Activated CD4-positive, alpha-beta T cell treated with anti-CD3 and anti-CD28 coated beads, Interleukin-2, amount 50 U/mL, for 1 hour (primary cell): ENCODE results near the gene CAND1.
A peak's percentile ranks its signal among the peaks of the same experiment; 100 is the strongest.

ENCODE experiments used
- DNase-seq: peaks from one replicate; pipeline ENCODE4 v3.0.0-alpha.2; 2020

CAND1 gene

GRCh38 chr12:67268896-67269632 lies at the start of gene CAND1:
TSS of gene CAND1 (plus strand) at chr12:67269358. CDS start at chr12:67269718, 360 bp downstream.
- peak; percentile 92 for DNase-seq

- DNase-seq = no peak
These were observed 49.1 kb upstream of the CAND1 start for GRCh38 chr12:67220065-67220464.

GRCh38 chr12:67222302-67222701 lies 46.9 kb upstream of the CAND1 start:
- no peak for DNase-seq

GRCh38 chr12:67223225-67223624 lies 45.9 kb upstream of the CAND1 start:
- no peak for DNase-seq

GRCh38 chr12:67237231-67237630 lies 31.9 kb upstream of the CAND1 start:
- DNase-seq = no peak

GRCh38 chr12:67239061-67239460 lies 30.1 kb upstream of the CAND1 start:
- DNase-seq = no peak

GRCh38 chr12:67241482-67241881 lies 27.7 kb upstream of the CAND1 start:
- DNase-seq = no peak

- DNase-seq = no peak
These were observed 25.9 kb upstream of the CAND1 start for GRCh38 chr12:67243260-67243659.

- DNase-seq = no peak
These were observed 23.6 kb upstream of the CAND1 start for GRCh38 chr12:67245571-67245970.

- no peak for DNase-seq
These were observed 18.1 kb upstream of the CAND1 start for GRCh38 chr12:67251012-67251411.

GRCh38 chr12:67254372-67255026 lies 14.7 kb upstream of the CAND1 start:
- no peak for DNase-seq

GRCh38 chr12:67256649-67257048 lies 12.5 kb upstream of the CAND1 start:
- no peak for DNase-seq

GRCh38 chr12:67263471-67263870 lies 5.7 kb upstream of the CAND1 start:
- DNase-seq = no peak

GRCh38 chr12:67268335-67268895 lies 743 bp upstream of the CAND1 start:
- peak; percentile 72 for DNase-seq

- peak; percentile 49 for DNase-seq
These were observed 745 bp downstream of the CAND1 start for GRCh38 chr12:67269633-67270573.

GRCh38 chr12:67270622-67271021 lies 1.5 kb downstream of the CAND1 start:
- DNase-seq = no peak

GRCh38 chr12:67271976-67272375 lies 2.8 kb downstream of the CAND1 start:
- DNase-seq = no peak

- no peak for DNase-seq
These were observed 5.0 kb downstream of the CAND1 start for GRCh38 chr12:67274186-67274585.

GRCh38 chr12:67275380-67275913 lies 6.3 kb downstream of the CAND1 start:
- DNase-seq = no peak

GRCh38 chr12:67276421-67276820 lies 7.3 kb downstream of the CAND1 start:
- DNase-seq = no peak

GRCh38 chr12:67279637-67280036 lies 10.5 kb downstream of the CAND1 start:
- no peak for DNase-seq

- no peak for DNase-seq
These were observed 10.9 kb downstream of the CAND1 start for GRCh38 chr12:67280088-67280487.

GRCh38 chr12:67280572-67280971 lies 11.4 kb downstream of the CAND1 start:
- DNase-seq = no peak
